CD14-positive monocyte (primary cell): Measurements from ENCODE around the gene GNG2. TPM values are rescaled to one million over a fixed set of nuclear protein-coding genes. Genes with fewer than 3 reads are reported as not detected.
A peak's percentile ranks its signal among the peaks of the same experiment; 100 is the strongest.

Experiments
- DNase-seq, 3 donors: peaks; one replicate each; pipeline ENCODE4 v3.0.0-alpha.2; 2011 to 2022
- H2AFZ ChIP-seq: 2 replicates; pipeline ENCODE4 v1.6.0; 2012; ENCODE audit warnings: mild to moderate bottlenecking, low read depth, low read length, inconsistent platforms; ENCODE audit not compliant: insufficient read depth, poor library complexity, severe bottlenecking
- H3K27ac ChIP-seq, 2 donors: 1 replicate in 1 of 2; 2 replicates in 1 of 2; pipeline ENCODE4 v1.5.1; 2012 to 2013; ENCODE audit warnings: low read length in 2 of 2, control low read depth in 1 of 2, inconsistent platforms in 1 of 2, low read depth in 1 of 2, mild to moderate bottlenecking in 1 of 2
- H3K27me3 ChIP-seq, 2 donors: one replicate each; pipeline versions ENCODE4 v1.6.0 to v1.6.1; 2011 to 2013; ENCODE audit warnings: low read length in 2 of 2; ENCODE audit not compliant: control insufficient read depth in 2 of 2, insufficient read depth in 2 of 2
- H3K36me3 ChIP-seq, 2 donors: replicated peaks in 1 of 2; 1 replicate in 1 of 2; 2 replicates in 1 of 2; pipeline versions ENCODE4 v1.5.1 to v1.6.1; 2012 to 2013; ENCODE audit warnings: low read length in 2 of 2, control low read depth in 1 of 2, inconsistent platforms in 1 of 2, mild to moderate bottlenecking in 1 of 2; ENCODE audit not compliant: insufficient read depth in 2 of 2, control insufficient read depth in 1 of 2
- H3K4me1 ChIP-seq, 2 donors: 1 replicate in 1 of 2; 2 replicates in 1 of 2; pipeline versions ENCODE4 v1.5.1 to v1.6.1; 2012 to 2013; ENCODE audit warnings: low read length in 2 of 2, control low read depth in 1 of 2, inconsistent platforms in 1 of 2, mild to moderate bottlenecking in 1 of 2, moderate library complexity in 1 of 2; ENCODE audit not compliant: insufficient read depth in 2 of 2, control insufficient read depth in 1 of 2
- H3K4me2 ChIP-seq: replicated peaks from 2 replicates; pipeline ENCODE3; 2012; ENCODE audit warnings: low read length, moderate library complexity, mild to moderate bottlenecking; ENCODE audit not compliant: poor library complexity, severe bottlenecking; ENCODE audit errors: extremely low read depth
- H3K4me3 ChIP-seq, 3 experiments: fragments of 200-600 bp in 1 of 3; sonication (generic) in 1 of 3; replicated peaks in 1 of 3; 1 replicate in 2 of 3; 2 replicates in 1 of 3; pipeline ENCODE4 v1.5.1; 2011 to 2013; ENCODE audit warnings: low read length in 3 of 3, mild to moderate bottlenecking in 3 of 3, control low read depth in 2 of 3, low read depth in 2 of 3, inconsistent platforms in 1 of 3, moderate library complexity in 1 of 3
- H3K79me2 ChIP-seq: 2 replicates; pipeline ENCODE4 v1.6.0; 2012; ENCODE audit warnings: mild to moderate bottlenecking, control low read depth, inconsistent platforms, low read length, moderate library complexity; ENCODE audit not compliant: insufficient read depth
- H3K9ac ChIP-seq: 2 replicates; pipeline ENCODE4 v1.6.0; 2017; ENCODE audit warnings: low read length, mild to moderate bottlenecking; ENCODE audit not compliant: insufficient read depth, poor library complexity, severe bottlenecking
- H3K9me3 ChIP-seq, 2 donors: replicated peaks in 1 of 2; 1 replicate in 1 of 2; 2 replicates in 1 of 2; pipeline versions ENCODE4 v1.5.1 to v1.6.1; 2012 to 2013; ENCODE audit warnings: low read length in 2 of 2, control low read depth in 1 of 2; ENCODE audit not compliant: control insufficient read depth in 1 of 2, insufficient read depth in 1 of 2
- H4K20me1 ChIP-seq: 2 replicates; pipeline ENCODE4 v1.6.0; 2012; ENCODE audit warnings: mild to moderate bottlenecking, low read length, control low read depth, moderate library complexity; ENCODE audit not compliant: insufficient read depth
- H3K27ac Mint-ChIP-seq, 7 donors: one replicate each; pipeline ENCODE4 v1.8.0; 2020; ENCODE audit warnings: mild to moderate bottlenecking in 7 of 7, mixed read lengths in 7 of 7, moderate library complexity in 6 of 7, inconsistent platforms in 2 of 7
- H3K27me3 Mint-ChIP-seq, 3 donors: one replicate each; pipeline ENCODE4 v1.8.0; 2021 to 2022; ENCODE audit warnings: low read depth in 3 of 3, mild to moderate bottlenecking in 3 of 3, mixed read lengths in 3 of 3, moderate library complexity in 3 of 3, inconsistent platforms in 1 of 3
- H3K36me3 Mint-ChIP-seq, 2 donors: one replicate each; pipeline ENCODE4 v1.8.0; 2020; ENCODE audit warnings: mixed read lengths in 2 of 2, inconsistent platforms in 1 of 2, mild to moderate bottlenecking in 1 of 2
- H3K4me1 Mint-ChIP-seq: one replicate; pipeline ENCODE4 v1.8.0; 2020; ENCODE audit warnings: mild to moderate bottlenecking, mixed read lengths
- H3K4me3 Mint-ChIP-seq, 2 donors: one replicate each; pipeline ENCODE4 v1.8.0; 2020; ENCODE audit warnings: mild to moderate bottlenecking in 2 of 2, mixed read lengths in 2 of 2, moderate library complexity in 1 of 2
- H3K9me3 Mint-ChIP-seq, 7 donors: one replicate each; pipeline ENCODE4 v1.8.0; 2020 to 2022; ENCODE audit warnings: mixed read lengths in 7 of 7, mild to moderate bottlenecking in 6 of 7, moderate library complexity in 6 of 7, inconsistent platforms in 2 of 7
- CTCF ChIP-seq: fragments of 200-600 bp; IDR thresholded peaks from one replicate; pipeline ENCODE4 v1.8.0; 2022; ENCODE audit warnings: antibody characterized with exemption, mild to moderate bottlenecking
- WGBS: methylation state at CpG from one replicate; pipeline ENCODE4 v1.1.5; 2013; ENCODE audit warnings: missing lambda C conversion rate; ENCODE audit not compliant: insufficient coverage; 5-methylcytosine and 5-hydroxymethylcytosine counted together
- intact Hi-C, 2 donors: fragments of 100-400 bp; cut with micrococcal nuclease; formaldehyde crosslinking; loops; one replicate each; pipeline versions ENCODE4 v1.15.0 to v1.15.1; 2023
- polyA plus RNA-seq, 3 donors: library from polyadenylated mRNA; depleted of rRNA in 1 of 3; unstranded in 2 of 3; stranded (reverse) in 1 of 3; fragments of 300-500 nt in 2 of 3; fragments of >200 nt in 1 of 3; fragmentation: Illumina TruSeq in 2 of 3; gene quantifications; 1 replicate in 2 of 3; 2 replicates in 1 of 3; pipeline ENCODE4 v1.2.3, GENCODE V29; 2012 to 2021

GNG2 gene
- polyA plus RNA-seq, 3 donors = 42.7 to 151 (median 146) TPM

- peaks cover 0 to 6% (median 0%) of the 10 kb centered on the region in 3 donors for H3K27me3 Mint-ChIP-seq
- no peaks in the 10 kb centered on the region for H3K36me3 Mint-ChIP-seq
- no peaks in the 10 kb centered on the region for H3K36me3 ChIP-seq
- H3K4me1 ChIP-seq = peaks cover 39 to 49% of the 10 kb centered on the region in 2 donors
- no peaks in the 10 kb centered on the region for H3K27me3 ChIP-seq
- intact Hi-C loops = no loop called here
- no peak for TF ChIP-seq CTCF
- peak overlapping the region in 1 of 3 experiments; percentile 18 for H3K4me3 ChIP-seq
- H2AFZ ChIP-seq = no peak overlapping the region
- H3K4me2 ChIP-seq = peak overlapping the region; percentile 23
- H4K20me1 ChIP-seq = no peaks in the 10 kb centered on the region
- peak overlapping the region in 1 of 2 donors; percentile 30 for H3K4me3 Mint-ChIP-seq
- peaks cover 10% of the 10 kb centered on the region for H3K79me2 ChIP-seq
- peaks cover 0 to 1% (median 0%) of the 10 kb centered on the region in 7 donors for H3K9me3 Mint-ChIP-seq
- WGBS = 60% methylated on average over 1 of the region's 1 CpG
- H3K9ac ChIP-seq = no peak overlapping the region
- peaks cover 54% of the 10 kb centered on the region for H3K4me1 Mint-ChIP-seq
- H3K9me3 ChIP-seq = no peaks in the 10 kb centered on the region
- H3K27ac ChIP-seq = peak overlapping the region in 1 of 2 donors; percentile 63
- peak in 1 of 3 donors; percentile 55 for DNase-seq
- H3K27ac Mint-ChIP-seq = peak overlapping the region; percentile 40 to 88 (median 66)
Measured at GRCh38 chr14:51856792-51857296, 3.6 kb upstream of the GNG2 start.

GRCh38 chr14:51859131-51859530, 1.3 kb upstream of the GNG2 start:
- no peak for TF ChIP-seq CTCF
- H3K27me3 ChIP-seq = no peaks in the 10 kb centered on the region
- H3K79me2 ChIP-seq = peaks cover 33% of the 10 kb centered on the region
- peaks cover 16% of the 10 kb centered on the region for H4K20me1 ChIP-seq
- peaks cover 72% of the 10 kb centered on the region for H3K4me1 Mint-ChIP-seq
- H3K36me3 ChIP-seq = no peaks in the 10 kb centered on the region
- peak overlapping the region in 1 of 2 donors; percentile 92 for H3K27ac ChIP-seq
- H3K9me3 Mint-ChIP-seq = peaks cover 0 to 1% (median 0%) of the 10 kb centered on the region in 7 donors
- peak in 2 of 3 donors; percentile 56 to 74 for DNase-seq
- H3K4me1 ChIP-seq = peaks cover 56 to 72% of the 10 kb centered on the region in 2 donors
- H3K4me2 ChIP-seq = no peak overlapping the region
- H3K4me3 ChIP-seq = no peak overlapping the region
- no peak overlapping the region for H2AFZ ChIP-seq
- intact Hi-C loops = loop anchor here in 1 of 2 donors (1.0 kb wide), 1 partner anchor 11 kb away; no protein-coding TSS in a partner anchor
- H3K36me3 Mint-ChIP-seq = peaks cover 0 to 6% of the 10 kb centered on the region in 2 donors
- H3K4me3 Mint-ChIP-seq = no peak overlapping the region
- H3K9ac ChIP-seq = no peak overlapping the region
- peaks cover 0 to 2% (median 0%) of the 10 kb centered on the region in 3 donors for H3K27me3 Mint-ChIP-seq
- WGBS = no CpG with 5 or more reads among the region's 5 CpGs
- no peaks in the 10 kb centered on the region for H3K9me3 ChIP-seq
- peak overlapping the region in 5 of 7 donors; percentile 19 to 70 (median 38) for H3K27ac Mint-ChIP-seq
